ENCODE data around the gene CCDC181.

DNA sequence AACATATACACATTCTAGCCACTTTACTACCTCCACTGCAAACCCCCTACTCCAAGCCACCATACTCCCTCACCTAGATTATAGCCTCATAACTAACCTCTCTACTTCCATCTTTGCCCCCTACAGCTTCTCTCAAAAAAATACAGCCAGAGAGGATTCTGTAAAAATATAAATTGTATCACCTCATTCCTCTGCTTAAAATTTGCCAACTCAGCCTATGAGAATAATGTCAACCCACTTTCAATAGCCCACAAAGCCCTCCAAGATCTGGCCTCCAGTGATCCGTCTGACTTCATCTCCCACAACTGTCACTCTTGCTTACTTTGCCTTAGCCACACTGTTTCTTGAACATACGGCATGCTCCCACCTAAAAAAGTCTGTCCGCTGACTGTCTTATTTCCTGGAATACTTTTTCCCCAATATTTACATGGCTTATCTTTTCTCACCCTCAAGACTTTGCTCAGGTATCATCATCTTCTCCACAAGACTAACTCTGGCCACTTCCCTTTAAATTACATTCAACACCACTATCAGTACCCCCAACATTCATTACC is 81.2 kb downstream of the CCDC181 start:
- TF ChIP-seq, protein P1, sequence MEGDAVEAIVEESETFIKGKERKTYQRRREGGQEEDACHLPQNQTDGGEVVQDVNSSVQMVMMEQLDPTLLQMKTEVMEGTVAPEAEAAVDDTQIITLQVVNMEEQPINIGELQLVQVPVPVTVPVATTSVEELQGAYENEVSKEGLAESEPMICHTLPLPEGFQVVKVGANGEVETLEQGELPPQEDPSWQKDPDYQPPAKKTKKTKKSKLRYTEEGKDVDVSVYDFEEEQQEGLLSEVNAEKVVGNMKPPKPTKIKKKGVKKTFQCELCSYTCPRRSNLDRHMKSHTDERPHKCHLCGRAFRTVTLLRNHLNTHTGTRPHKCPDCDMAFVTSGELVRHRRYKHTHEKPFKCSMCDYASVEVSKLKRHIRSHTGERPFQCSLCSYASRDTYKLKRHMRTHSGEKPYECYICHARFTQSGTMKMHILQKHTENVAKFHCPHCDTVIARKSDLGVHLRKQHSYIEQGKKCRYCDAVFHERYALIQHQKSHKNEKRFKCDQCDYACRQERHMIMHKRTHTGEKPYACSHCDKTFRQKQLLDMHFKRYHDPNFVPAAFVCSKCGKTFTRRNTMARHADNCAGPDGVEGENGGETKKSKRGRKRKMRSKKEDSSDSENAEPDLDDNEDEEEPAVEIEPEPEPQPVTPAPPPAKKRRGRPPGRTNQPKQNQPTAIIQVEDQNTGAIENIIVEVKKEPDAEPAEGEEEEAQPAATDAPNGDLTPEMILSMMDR (IDR thresholded peaks at IDR 0.05): no peak
- no peak for TF ChIP-seq POLR2A (IDR thresholded peaks at IDR 0.05)

All from adrenal gland (tissue), 5 donors.